SK-N-SH (cell line): Measurements from ENCODE around the gene ITLN1.
A peak's percentile ranks its signal among the peaks of the same experiment; 100 is the strongest.

Experiments
- CTCF ChIP-seq: fragments of 200-600 bp; sonication (generic); IDR thresholded peaks from 2 replicates; pipeline ENCODE4 v1.6.1; 2017; ENCODE audit warnings: antibody characterized with exemption, mild to moderate bottlenecking, moderate library complexity
- EP300 ChIP-seq, 2 experiments: IDR thresholded peaks; 2 replicates each; pipeline versions ENCODE4 v1.4.0 to v1.6.1; 2012; ENCODE audit warnings: borderline replicate concordance in 1 of 2, low read depth in 1 of 2, low read length in 1 of 2
- GATA2 ChIP-seq: sonication (generic); formaldehyde crosslinking; IDR thresholded peaks from 2 replicates; pipeline ENCODE4 v1.5.0; 2020; ENCODE audit warnings: mild to moderate bottlenecking, missing genetic modification reagents
- NRF1 ChIP-seq: IDR thresholded peaks from 2 replicates; pipeline ENCODE4 v1.6.1; 2012; ENCODE audit warnings: low read depth, mild to moderate bottlenecking, low read length
- PBX3 ChIP-seq: IDR thresholded peaks from 2 replicates; pipeline ENCODE4; 2012
- POLR2AphosphoS5 ChIP-seq: IDR thresholded peaks from 2 replicates; pipeline ENCODE4 v1.6.1; 2012; ENCODE audit warnings: low read depth, low read length
- REST ChIP-seq: IDR thresholded peaks from 2 replicates; pipeline ENCODE4 v1.6.1; 2012; ENCODE audit warnings: mild to moderate bottlenecking, low read depth, low read length, moderate library complexity
- RFX5 ChIP-seq: IDR thresholded peaks from 2 replicates; pipeline ENCODE4 v1.6.1; 2012; ENCODE audit warnings: mild to moderate bottlenecking, improper control_type of control experiment, low read length
- TAF1 ChIP-seq: IDR thresholded peaks from 2 replicates; pipeline ENCODE4 v1.6.1; 2012; ENCODE audit warnings: low read depth, mild to moderate bottlenecking, low read length, moderate library complexity, borderline replicate concordance
- TEAD4 ChIP-seq: IDR thresholded peaks from 2 replicates; pipeline ENCODE4 v1.4.0; 2012; ENCODE audit warnings: mild to moderate bottlenecking, borderline replicate concordance; ENCODE audit not compliant: insufficient read depth
- USF2 ChIP-seq: fragments of 150-350 bp; IDR thresholded peaks from 2 replicates; pipeline ENCODE4 v1.6.1; 2017; ENCODE audit warnings: antibody characterized with exemption, low read length, low read depth, borderline replicate concordance

GRCh38 chr1:160884579-160884978 lies 401 bp downstream of the ITLN1 start:
- TF ChIP-seq REST (no peak), POLR2AphosphoS5 (no peak), USF2 (no peak), TEAD4 (no peak), TAF1 (no peak), EP300 (IDR thresholded peaks at IDR 0.05; ENCODE audit: borderline replicate concordance in 1 of 2, low read depth in 1 of 2, low read length in 1 of 2) (no peak), PBX3 (no peak), RFX5 (no peak), CTCF (peak; percentile 50), GATA2 (no peak), NRF1 (no peak)
